GM21529 (cell line): ENCODE results near the gene RAB6B.
A peak's percentile ranks its signal among the peaks of the same experiment; 100 is the strongest.
"Not testable (repeated sequence)": the region's sequence is repeated elsewhere in the genome, so short reads cannot be mapped to it uniquely, and the experiment has no call there.

Experiments used
- ATAC-seq: cut with Tn5 transposase; IDR thresholded peaks from one replicate; pipeline ENCODE4 v1.9.1; 2021; ENCODE audit not compliant: unreplicated experiment

Gene RAB6B

DNA sequence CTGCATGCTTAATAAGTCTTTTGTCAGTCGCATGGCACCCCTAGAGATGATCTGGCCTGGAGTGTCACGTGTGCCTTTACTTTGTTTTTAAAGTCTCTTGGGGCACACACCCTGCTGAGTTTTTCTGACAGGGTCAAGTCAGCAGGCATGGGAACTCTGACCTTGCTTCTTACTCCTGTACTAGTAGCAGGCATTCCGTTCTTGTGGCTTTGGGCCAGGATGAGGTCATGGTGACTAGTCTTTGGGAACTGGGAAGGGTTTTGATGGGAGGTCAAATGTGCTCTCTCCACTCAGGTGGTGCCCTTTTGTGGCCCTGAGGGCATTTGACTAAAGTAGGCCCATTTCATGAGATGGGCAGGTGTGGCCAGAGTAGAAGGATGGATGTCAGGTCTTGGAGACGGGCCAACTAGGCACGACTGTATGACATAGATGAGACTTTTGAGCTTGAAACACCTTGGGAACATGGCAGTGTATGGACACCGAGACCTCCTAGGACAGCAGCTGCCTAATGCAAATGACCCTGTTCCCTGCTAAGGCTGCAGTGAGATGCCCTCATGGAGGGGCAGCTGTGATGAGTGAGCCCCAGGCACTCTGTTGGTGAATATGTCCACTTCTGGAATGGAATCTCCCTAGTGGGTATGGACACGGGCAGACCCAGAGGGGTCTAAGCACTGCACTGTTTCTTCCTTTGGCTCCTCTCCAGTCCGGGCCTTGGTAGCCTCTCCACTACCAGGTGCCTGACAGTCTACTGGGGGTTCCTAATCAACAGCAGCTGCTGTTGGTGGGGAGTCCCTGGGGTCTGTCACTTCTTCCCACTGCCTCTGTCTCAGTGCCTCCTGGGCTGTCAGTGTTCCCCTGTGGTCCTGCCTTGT, 73.7 kb downstream of the RAB6B start:
- no peak for ATAC-seq

DNA sequence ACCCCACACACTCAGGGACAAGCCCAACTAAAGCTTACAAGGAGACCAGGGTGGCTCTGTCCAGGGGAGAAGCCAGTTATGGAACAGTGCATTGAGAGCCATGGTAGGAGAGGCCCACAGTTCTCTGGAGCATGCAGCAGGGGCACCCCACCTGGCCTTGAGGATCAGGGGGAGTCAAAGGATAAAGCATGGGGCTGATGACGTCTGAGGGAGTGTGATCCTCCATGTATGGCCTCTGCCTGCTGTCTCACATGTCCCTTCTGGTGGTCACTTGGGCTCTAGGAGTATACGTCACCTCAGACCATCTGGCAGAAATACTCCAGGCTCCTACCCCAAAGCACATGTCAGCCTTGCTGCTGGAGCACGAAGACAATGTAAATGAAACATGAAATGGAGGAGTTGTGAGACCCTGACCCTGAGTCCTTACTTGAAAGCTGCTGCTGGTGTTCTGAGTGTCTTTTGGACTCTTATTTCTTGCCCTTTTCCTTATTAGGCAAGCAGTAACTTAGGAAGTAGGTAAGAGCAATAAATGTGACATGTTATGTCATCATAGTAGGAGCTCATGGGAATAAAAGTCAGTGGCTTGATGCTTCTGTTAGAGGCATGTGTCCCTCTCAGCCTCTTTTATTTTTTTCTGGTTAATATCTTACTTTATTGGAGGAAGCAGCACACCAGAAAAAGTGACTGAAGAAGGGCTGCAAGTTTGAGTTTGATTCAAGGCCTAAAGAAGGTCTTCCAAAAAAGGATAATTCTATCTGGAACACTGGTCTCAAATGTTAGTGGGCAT, 74.6 kb downstream of the RAB6B start:
- no peak for ATAC-seq

DNA sequence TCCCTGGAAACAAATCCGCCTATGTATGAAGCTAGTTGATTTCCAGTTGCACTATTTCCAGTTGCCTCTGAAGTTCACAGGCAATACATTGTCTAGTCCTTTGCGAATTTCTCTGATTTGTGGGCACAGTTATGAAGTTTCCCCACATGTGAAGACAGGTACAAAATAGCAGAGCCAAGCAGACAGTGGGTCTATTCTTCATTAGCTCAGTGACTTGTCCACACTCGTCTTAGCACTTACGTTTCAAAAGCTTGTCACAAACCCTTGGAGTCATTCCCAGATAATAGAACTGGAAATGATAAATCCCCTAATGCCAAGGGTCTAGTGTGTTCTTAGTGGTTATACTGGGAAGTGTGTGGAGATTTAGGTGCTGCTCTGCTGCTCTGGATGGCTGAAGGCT, 75.6 kb downstream of the RAB6B start:
- no peak for ATAC-seq

DNA sequence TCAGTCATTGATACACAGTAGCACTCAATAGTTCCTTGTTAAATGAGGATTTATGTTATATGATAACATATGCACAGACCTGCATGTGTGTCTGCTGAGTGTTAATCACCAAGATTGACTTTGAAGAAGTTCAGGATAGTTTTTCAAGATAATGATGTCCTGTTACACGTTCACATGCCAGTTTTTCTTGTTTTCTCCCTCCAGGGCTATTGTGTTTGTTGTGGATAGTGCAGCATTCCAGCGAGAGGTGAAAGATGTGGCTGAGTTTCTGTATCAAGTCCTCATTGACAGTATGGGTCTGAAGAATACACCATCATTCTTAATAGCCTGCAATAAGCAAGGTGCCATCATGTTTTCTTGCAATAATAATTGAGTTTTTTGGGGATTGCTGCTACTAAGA, 80.3 kb downstream of the RAB6B start:
- no peak for ATAC-seq

DNA sequence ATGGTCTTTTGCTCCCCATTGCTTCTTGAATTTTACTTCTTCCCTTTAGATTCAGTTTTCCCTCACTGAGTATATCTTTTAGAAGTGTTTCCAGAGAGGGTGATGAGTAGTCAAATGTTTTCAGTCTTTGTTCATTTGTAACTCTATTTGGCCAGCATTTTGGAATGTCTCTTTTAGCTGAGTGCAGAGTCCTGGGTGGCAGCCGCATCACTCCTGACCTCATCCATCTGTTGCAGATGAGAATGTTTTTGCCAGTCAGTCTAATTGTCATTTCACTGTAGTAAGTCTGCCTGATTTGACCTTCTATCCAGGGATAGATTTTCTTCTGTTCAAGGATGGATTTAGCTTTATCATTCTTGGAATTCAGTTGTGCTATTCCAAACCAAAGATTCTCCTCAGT, 82.8 kb downstream of the RAB6B start:
- ATAC-seq: no peak

DNA sequence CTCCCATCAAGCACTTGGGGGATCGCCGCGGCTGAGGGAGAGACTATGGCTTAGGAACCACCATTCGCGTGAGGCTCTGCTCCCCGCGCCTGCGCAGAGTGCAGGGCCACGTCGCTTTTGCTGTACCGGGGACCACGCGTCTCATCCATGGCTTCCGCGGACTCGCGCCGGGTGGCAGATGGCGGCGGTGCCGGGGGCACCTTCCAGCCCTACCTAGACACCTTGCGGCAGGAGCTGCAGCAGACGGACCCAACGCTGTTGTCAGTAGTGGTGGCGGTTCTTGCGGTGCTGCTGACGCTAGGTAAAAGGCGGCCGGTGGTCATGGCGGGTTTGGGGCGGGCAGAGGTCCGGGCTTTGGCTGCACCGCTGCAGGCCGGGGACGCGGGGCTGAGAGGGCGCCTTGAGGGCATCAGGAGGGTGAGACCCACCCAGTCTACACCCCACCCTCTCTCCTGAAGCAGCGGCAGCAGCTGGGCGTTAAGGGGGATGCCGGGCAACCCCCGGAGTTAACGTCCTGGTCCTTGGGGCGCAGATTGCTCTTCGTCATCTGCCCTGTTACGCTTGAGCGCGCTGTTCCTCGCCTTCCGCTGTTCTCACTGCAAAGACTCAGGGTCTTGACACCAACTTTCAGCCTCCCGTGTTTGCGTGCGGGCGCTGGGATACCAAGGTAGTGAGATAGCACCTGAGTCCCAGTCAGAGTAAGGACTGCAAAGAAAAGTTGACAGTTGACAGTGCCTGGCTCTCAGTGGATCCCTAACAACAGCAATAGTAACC, 89.8 kb downstream of the RAB6B start, which contains the start of gene SRPRB:
TSS of gene SRPRB (plus strand) at position 114 of the 774 bp plus-strand sequence. CDS start at position 148, 34 bp downstream.
- ATAC-seq: peak; percentile 97

DNA sequence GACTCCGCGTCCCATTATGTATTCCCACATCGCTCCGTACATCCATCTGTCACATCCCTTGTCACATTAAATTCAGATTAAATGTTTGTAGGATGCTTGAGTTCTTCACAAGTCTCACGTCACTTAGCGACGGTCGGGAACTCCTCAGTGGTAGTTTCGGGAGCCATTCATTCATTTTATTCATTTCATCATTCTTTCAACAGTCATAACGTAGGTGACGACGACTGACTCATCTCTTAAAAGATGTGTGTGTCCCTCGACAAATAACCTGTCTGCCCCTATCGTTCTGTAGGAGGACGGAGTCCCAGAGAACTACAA, 90.3 kb downstream of the RAB6B start:
- ATAC-seq: no peak

DNA sequence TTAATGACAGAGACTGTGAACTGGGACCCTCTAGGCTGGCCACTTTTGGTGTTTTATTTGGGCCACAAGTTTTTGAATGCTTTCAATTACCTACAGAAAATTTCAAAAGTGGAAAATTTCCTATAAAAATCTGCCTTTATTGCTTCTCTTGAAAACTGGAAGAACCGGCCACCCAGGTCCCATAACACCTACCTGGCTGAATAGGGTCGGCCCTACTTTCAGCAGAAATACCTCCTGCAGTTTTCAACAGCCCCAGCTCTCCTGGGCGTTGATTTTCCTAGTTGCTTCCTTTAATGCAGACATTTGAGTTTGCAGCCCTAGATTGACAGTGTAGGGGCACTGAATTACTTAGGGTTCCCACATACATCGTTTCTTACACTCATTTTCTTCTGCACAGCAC, 90.8 kb downstream of the RAB6B start:
- no peak for ATAC-seq

DNA sequence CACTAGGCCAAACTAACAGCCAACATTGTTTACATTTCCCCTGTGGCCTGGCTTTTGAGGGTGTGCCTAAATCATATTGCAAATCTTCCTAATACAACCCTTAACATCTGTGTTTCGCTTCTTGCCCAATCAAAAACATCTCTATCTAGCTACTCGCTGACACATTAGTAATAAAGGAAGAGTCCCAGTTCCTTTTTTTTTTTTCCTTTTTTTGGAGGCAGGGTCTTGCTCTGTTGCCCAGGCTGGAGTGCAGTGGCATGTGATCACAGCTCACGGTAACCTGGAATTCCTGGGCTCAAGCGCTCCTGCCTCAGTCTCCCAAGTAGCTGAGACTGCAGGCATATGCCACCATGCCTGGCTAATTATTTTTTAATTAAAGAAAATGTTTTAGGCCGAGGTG, 92.2 kb downstream of the RAB6B start:
- ATAC-seq: no peak

DNA sequence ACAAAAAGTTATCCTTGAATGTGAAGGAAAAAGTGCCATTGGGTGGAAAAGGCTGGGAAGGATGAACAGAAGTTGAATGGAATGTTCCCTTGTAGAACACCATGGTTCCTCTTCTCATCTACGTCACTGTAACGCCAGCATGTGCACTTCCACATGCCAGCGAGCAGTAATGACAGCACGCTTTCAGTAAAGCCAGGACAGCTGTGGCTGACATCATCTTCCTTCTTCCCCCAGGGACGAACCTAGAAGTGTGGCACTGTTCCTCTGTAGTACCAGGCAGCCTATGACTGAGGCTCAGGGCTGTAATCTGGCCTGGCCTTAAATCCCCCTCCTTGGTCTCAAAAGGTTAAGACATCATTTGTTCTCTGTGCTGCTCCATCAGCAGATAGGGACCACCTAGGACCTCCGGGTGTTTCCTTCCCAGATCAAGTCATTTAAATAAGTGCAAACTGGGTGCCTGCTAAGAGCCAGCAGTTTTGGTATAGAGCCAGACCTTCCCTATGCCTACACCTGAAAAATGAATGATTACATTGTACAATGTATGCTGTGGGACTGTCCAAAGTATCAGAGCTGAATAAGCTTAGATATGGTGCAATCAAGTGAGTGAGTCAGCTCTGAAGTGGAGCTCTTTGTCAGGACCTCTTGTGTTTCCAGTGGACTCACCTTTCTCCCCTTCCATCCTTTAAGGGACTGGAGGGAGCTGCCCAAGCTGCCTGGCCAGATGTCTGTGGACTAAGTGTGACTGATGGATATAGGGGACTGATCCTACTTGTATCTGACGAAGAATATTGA, 95.7 kb downstream of the RAB6B start:
- no peak for ATAC-seq

DNA sequence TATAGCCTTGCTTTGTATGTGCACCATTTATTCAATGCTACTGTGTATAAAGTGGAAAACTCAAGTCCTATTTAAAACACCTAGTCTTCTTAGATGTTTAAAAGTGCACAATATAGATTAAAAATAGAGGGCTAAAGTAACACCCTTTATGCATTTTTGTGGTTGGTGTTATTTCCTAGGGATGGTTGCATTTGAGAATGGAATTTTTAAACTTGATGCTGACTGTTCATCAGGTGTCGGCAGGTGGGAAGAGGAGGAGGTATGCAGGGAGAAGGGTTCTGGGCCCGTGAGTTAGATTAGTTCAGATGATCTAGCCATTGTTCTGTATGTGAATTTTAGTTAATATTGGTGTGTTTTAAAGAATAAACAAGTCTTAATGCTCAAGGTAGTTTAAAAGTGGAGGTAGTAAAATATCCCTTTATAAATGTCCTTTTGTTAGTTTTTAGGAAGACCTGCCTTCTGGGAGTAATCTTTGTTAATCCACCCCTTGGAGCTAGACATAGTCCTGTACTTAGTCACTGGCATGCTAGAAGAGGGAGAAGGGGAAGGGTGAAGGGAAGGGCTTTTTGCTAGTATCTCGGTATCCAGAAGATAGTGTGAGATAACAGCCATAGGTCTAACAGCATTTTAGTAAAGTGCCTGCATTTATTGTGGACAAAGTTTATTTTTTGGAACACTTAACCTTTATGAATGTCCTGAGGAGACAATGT, 98.1 kb downstream of the RAB6B start:
- ATAC-seq: no peak

DNA sequence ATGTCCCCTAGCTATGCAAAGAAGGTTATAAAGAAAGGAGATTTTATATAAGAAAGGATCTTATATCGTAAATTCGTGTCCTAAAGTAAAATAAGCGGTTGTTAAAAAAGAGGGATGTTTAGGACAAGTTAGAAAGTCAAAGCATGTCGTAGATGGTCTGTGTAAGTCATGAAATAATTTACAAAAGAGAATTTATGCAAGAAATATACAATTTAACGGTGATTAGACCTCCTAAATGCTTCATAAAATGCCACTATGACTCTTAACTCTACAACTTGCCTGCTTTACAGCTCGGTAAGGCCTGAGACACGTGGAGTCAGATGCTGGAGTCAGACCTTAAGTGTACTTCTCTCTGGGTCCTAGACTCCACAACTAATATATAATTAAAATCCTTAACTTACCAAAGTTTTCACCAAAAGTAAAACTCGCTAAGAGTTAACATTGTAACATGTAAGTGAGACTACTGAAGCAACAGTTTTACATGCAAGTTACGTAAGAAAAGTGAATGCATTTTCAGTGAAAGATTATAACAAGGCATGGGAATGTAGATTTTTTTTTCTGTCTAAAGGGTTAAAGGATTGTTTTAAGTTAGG, 103.4 kb downstream of the RAB6B start:
- no peak for ATAC-seq

DNA sequence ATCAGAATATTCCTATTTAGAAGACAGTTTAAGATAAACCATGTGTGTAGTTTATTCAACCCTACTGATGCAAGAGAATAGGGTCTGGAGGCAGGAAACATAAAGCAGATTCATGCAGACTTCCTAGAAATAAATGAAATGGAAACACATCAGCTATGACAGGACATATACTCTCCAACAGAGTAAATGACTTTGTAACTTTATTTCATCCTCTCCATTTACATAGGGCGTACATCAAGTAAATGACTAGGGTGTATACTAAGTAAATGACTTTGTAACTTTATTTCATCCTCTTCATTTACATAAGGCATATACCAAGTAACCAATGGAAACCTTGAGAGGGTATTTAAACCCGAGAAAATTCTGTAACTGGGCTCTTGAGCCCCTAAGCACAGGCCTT, 107.7 kb downstream of the RAB6B start:
- no peak for ATAC-seq

DNA sequence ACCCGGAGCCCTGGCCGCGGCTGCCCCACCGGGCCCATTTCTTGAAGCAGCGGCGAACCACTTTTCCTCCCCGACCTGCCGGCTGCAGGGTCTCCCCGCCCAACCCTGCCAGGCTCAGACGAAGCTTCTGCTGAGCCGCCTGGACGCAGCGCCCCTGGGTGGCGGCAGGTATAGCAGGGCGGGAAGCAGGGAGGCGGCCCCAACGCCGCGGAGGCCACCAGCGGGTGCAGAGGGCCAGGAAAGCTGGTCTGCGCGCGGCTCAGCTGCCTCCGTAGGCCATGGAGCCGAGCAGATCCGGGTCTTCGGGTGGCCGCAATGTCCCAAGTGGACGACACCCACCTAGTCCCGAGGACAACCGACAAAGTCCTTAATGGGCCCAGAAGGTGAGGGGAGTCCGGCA, 111.9 kb downstream of the RAB6B start:
- ATAC-seq: no peak

DNA sequence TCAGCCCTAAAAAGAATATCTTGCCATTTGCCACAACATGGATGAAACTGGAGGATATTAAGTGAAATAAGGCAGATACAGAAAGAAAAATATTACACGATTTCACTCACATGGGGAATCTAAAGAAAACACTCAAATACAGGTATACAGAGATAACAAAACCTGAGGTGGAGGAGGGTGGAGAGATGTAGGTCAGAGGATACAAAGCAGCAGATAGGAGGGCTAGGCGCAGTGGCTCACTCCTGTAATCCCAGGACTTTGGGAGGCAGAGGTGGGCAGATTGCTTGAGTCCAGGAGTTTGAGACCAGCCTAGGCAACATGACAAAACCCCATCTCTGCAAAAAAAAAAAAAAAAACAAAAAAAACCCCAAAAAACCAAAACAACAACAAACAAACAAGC, 113.2 kb downstream of the RAB6B start:
- no peak for ATAC-seq

DNA sequence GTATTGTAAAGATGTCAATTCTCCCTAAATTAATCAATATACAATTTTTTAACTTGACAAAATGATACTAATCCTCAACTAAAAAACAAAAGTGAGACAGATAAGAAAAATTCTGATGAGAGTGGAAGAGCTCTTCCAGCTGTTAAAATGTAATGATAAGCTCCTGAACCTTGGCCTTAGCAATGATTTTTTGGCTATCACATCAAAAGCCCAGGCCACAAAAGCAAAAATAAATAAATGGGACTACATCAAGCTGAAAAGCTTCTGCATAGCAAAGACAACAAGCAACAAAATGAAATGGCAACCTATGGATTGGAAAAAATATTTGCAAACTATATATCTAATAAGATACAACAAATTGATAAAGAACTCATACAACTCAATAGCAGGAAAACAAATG, 114.1 kb downstream of the RAB6B start:
- no peak for ATAC-seq

DNA sequence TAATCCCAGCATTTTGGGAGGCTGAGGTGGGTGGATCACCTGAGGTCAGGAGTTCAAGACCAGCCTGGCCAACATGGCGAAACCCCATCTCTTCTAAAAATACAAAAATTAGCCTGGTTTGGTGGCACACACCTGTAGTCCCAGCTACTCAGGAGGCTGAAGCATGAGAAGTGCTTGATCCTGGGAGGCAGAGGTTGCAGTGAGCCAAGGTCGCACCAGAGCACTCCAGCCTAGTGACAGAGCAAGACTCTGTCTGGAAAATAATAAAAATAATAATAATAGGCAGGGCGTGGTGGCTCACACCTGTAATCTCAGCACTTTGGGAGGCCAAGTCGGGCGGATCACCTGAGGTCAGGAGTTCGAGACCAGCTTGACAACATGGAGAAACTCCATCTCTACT, 114.9 kb downstream of the RAB6B start:
- ATAC-seq: not testable (repeated sequence)

DNA sequence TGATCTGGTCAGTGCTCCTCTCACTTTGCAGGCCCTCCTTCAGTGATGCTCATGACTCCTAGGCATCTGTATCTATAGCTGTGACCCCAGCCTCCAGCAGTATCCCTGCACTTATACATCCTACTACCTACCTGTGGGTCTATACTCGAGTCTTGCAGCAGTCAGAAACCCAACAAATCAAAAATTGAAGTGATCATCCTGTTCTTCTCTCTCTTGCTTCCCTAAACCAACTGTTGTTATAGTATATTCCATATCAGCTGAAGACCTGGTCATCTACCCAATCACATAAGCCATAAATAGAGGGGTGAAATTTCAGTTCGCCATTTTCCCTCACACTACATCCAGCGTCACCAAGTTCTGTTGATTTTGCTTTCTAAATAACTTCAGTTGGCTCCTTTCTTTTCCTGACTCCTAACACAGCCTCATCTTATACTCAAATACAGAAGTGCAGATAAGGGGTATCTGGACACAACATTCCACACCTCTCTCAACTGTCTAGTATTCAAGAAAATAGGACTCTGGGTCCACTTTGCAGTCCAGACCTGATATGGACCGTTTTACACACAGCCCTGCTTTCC, 116.0 kb downstream of the RAB6B start:
- ATAC-seq: no peak

DNA sequence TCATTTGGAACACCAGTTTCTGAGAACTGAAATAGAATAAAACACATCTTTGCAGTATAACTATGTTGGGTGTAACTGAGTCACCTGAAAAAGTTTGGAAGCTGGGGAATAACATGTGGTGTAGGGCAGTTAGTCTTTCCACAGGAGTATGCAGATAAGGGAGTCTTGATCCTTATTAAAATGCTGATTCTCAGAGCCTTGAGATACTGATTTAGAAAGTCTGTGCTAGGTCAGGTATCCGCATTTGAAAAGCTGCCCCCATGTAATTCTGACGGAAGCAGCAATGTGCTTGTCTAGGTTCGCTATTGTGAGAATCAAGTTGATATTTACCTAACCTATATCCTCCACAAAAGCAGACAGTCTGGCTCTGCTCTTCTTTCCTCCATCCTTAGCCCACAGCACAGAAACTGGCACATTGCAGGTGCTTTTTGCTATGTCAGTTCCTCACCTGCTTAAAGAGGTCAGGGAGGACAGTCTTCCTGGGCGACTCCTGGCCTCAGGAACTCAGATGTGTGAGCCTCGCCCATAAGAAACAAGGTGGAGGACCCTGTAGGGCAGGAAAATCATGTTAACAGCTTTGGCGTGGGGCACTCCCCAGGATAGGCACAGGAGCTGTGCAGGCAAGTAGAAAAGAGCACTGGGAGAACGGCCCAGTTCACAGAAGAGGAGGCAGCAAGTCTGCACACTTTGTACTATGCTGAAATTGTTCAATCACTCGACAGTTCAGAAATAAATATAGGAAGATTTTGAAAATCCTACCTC, 117.7 kb downstream of the RAB6B start:
- ATAC-seq: no peak
